A204.1 (cell line): ENCODE data around the gene SLFN11.
"Not testable (repeated sequence)": the region's sequence is repeated elsewhere in the genome, so short reads cannot be mapped to it uniquely, and the experiment has no call there.

Experiments used
- FAIRE-seq: peaks from 2 replicates; lab custom pipeline; 2012; peaks lifted over from hg19 to GRCh38; lab: Jason Lieb, UNC

The SLFN11 gene

GRCh38 chr17:35373534-35373983 lies at the start of gene SLFN11:
Gene SLFN11, minus strand, starts transcription at chr17:35373621. Its CDS starts 9,814 bp downstream, at chr17:35363807.
- no peak for FAIRE-seq

GRCh38 chr17:35421069-35421468 lies 47.6 kb upstream of the SLFN11 start:
- FAIRE-seq: not testable (repeated sequence)

GRCh38 chr17:35416659-35417058 lies 43.2 kb upstream of the SLFN11 start:
- no peak for FAIRE-seq

- not testable (repeated sequence) for FAIRE-seq
Observed at GRCh38 chr17:35414707-35415106, 41.3 kb upstream of the SLFN11 start.

- no peak for FAIRE-seq
Observed at GRCh38 chr17:35414247-35414646, 40.8 kb upstream of the SLFN11 start.

GRCh38 chr17:35407531-35407930 lies 34.1 kb upstream of the SLFN11 start:
- FAIRE-seq: no peak

DNA sequence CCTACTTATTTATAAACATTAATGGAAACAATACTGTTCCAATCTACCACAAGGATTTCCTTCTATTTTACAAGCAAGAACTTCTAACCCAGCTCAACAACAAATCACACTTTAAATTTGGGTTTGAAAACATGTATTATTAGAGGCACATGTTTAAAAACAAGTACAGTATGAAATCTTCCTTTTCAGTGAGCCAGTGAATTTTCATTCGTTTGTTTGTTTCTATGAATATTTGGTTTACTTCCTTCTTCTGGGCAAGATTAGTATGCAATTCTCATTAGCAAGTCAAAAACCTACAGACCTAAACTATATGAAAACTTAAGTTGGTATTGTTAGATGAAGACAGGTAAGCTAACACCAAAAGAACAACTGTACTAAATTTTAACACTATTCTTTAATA lies 33.1 kb upstream of the SLFN11 start:
- FAIRE-seq: no peak

GRCh38 chr17:35404360-35404759 lies 30.9 kb upstream of the SLFN11 start:
- FAIRE-seq: no peak

- not testable (repeated sequence) for FAIRE-seq
Observed at GRCh38 chr17:35393783-35394182, 20.4 kb upstream of the SLFN11 start.

DNA sequence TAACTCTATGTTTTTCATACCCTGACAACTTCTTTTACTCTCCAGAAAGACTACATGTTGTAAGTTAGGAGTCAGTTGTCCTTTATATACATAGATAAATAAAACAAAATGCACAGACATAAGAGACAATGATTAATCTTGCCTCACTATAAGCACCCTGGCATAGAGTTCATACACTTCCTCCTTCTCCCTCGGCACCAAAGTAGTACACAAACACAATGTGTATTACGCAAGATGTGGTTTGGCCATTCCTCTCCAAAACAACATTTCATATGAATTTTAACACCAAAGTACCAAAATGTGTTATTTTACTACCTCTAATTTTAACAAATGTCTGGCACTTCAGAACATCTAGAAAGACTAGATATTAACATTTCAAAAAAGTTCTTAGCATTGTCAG lies 17.2 kb upstream of the SLFN11 start:
- no peak for FAIRE-seq

- no peak for FAIRE-seq
Observed at GRCh38 chr17:35390156-35390555, 16.7 kb upstream of the SLFN11 start.

- no peak for FAIRE-seq
Observed at GRCh38 chr17:35387496-35387895, 14.1 kb upstream of the SLFN11 start.

DNA sequence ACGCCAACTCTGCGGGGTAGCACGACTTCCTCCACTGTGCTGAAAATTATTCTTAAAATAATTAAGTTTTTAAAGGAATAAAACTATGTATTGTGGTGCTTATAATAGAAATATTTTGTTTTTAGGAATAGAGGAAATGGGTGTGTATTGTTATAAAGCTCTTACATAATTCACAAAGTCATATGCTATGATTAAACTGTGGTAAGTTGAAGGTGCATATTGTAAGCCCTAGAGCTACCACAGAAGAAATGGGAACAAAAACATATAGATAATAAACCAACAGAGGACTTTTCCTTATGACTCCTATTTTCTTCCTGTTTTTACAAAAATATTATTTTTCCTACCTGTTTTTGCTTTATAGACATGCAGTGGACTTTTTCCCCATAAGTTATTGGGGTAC lies 4.3 kb upstream of the SLFN11 start:
- FAIRE-seq: no peak

- no peak for FAIRE-seq
Observed at GRCh38 chr17:35377068-35377467, 3.6 kb upstream of the SLFN11 start.

GRCh38 chr17:35376245-35376644 lies 2.8 kb upstream of the SLFN11 start:
- no peak for FAIRE-seq

GRCh38 chr17:35374766-35375344 lies 1.4 kb upstream of the SLFN11 start:
- no peak for FAIRE-seq

DNA sequence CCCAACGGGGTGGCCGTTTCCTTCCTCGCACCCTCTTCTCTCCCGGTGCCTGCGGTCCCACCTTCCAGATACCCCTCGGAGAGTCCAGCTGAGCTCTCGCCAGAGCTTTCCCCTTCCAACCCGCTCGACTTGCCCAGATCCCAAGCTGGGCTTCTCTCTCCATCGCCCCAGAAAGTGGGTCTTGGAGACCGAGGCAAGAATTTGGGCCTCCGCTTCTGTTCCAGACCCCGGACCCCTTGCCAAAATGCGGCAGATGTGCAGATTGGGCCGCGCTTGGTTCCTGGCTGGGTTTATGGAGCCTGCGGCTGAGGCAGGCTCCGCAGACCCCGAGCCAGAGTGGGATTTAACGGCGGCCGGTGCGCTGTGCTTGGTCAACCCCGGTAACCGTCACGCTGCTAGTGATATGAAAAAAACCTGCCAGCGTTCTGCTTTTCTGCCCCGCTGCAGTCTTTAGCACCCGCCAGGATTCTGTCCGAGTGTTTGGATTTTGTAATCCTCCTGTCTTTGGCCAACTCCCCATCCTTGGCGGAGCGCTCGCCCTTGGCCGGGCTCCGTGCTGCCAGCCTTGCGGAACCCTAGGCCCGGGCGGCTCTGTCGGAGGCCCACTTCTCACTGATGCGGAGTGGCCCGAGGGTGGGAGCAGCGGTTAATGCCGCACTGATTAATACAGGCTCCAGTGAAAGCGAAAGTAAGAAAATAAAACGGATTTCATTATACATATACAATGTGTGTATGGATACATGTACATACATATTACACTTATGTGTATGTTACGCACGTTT lies 754 bp upstream of the SLFN11 start:
- FAIRE-seq: no peak

- FAIRE-seq: no peak
Observed at GRCh38 chr17:35372846-35373533, 431 bp downstream of the SLFN11 start.

- FAIRE-seq: no peak
Observed at GRCh38 chr17:35371934-35372333, 1.5 kb downstream of the SLFN11 start.

DNA sequence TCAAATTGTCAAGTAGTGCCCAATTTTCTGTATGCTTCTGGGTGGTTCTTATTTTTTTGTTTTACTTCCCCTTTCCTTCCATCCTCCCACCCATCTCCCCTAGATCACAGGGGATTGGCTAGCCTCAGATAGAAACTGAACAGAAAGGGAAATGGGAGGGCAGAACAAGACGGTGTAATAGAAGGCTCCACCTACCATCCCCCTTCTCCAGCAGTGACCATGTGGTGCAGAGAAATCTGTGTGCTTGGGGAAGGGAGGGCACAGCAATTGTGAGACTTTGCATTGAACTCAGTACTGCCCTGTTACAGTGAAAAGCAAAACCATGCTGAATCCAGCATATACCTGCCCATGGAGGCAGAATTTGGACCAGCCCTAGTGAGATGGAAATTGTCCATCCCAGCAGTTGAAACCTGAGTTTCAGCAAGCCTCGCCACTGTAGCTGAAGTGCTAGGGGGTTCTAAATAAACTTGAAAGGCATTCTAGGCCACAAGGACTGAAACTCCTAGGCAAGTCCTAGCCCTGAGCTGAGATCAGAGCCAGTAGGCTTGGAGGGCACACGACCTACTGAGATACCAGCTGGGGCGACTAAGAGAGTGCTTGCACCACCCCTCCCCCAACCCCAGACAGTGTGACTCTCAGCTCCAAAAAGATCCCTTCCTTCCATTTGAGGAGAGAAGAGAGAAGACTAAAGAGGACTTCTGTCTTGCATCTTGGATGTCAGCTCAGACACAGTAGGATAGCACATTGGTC lies 5.2 kb downstream of the SLFN11 start:
- no peak for FAIRE-seq

GRCh38 chr17:35361027-35361426 lies 12.4 kb downstream of the SLFN11 start:
- FAIRE-seq: no peak

DNA sequence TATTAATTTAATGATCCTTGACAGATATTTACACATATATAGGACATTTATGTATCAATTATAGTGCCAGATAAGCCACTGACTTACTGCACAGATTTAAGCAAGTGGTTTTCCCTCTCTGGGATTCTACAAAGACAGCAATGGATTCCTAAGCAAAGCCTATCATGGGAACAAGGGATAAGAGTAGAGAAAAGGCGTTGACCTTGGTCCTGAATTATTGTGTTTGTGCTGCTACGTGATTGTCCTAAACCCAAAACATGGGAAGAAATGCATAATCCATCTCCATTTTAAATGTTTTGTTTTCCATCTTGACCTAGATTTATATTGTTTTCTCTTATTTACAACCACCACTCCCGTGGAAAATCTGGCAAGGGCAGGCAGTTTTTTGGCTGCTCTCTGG lies 14.0 kb downstream of the SLFN11 start:
- no peak for FAIRE-seq

GRCh38 chr17:35352284-35352683 lies 21.1 kb downstream of the SLFN11 start:
- FAIRE-seq: no peak
